Measurements from ENCODE around the gene ZNF326. TPM values are rescaled to one million over a fixed set of nuclear protein-coding genes. Genes with fewer than 3 reads are reported as not detected.

Gene ZNF326
- total and polyA plus RNA-seq, 2 of the 8 experiments (the other 6 are each of a cell fraction or from before 2014, with no cell fraction given) = 12.2 to 30.6 TPM

- no peak for TF ChIP-seq CHD1 (IDR thresholded peaks at IDR 0.05; ENCODE audit: low read depth, low read length)
- no peak for TF ChIP-seq NANOG (IDR thresholded peaks at IDR 0.05; ENCODE audit: insufficient read depth, low read depth, low read length, poor library complexity, severe bottlenecking)
- TF ChIP-seq RXRA (IDR thresholded peaks at IDR 0.05; ENCODE audit: insufficient read depth, low read depth, low read length) = no peak
- no peak for TF ChIP-seq CBX8 (IDR thresholded peaks at IDR 0.05; ENCODE audit: borderline replicate concordance, low read depth, low read length)
- TF ChIP-seq YY1 (IDR thresholded peaks at IDR 0.05; ENCODE audit: low read depth, low read length) = no peak
- TF ChIP-seq EZH2 (IDR thresholded peaks at IDR 0.05; ENCODE audit: low read depth, low read length, severe bottlenecking) = no peak
- no peak for TF ChIP-seq KDM4A (IDR thresholded peaks at IDR 0.05; ENCODE audit: low read depth, low read length, severe bottlenecking)
These were observed 44.8 kb upstream of the ZNF326 start (continued) for GRCh38 chr1:89949991-89950624.

Measured in H1 (cell line).